OCI-LY1 (cell line): ENCODE data around the gene ANGPTL8.
A peak's percentile ranks its signal among the peaks of the same experiment; 100 is the strongest.

Experiments
- H2AFZ ChIP-seq: fragments of 200-600 bp; sonication (generic), shearing (Covaris generic); 2 replicates; pipeline ENCODE4 v1.6.0; 2014; ENCODE audit warnings: antibody characterized with exemption, mild to moderate bottlenecking, low read length
- H3F3A ChIP-seq: fragments of 200-600 bp; sonication (generic), shearing (Covaris generic); 2 replicates; pipeline ENCODE4 v1.6.0; 2014; ENCODE audit warnings: mild to moderate bottlenecking, antibody characterized with exemption, low read length, moderate library complexity; ENCODE audit not compliant: insufficient read depth
- H3K27ac ChIP-seq: fragments of 200-600 bp; sonication (generic); 2 replicates; pipeline ENCODE4 v1.5.1; 2014; ENCODE audit warnings: low read length, mixed run types, mild to moderate bottlenecking, low read depth; ENCODE audit not compliant: poor library complexity, severe bottlenecking
- H3K27me3 ChIP-seq: fragments of 200-600 bp; sonication (generic); 2 replicates; pipeline ENCODE4 v1.6.0; 2014; ENCODE audit warnings: antibody characterized with exemption, mild to moderate bottlenecking, low read length, moderate library complexity; ENCODE audit not compliant: insufficient read depth
- H3K36me3 ChIP-seq: fragments of 200-600 bp; sonication (generic); 2 replicates; pipeline ENCODE4 v1.6.1; 2014; ENCODE audit warnings: mild to moderate bottlenecking, antibody characterized with exemption, low read length, moderate library complexity, mixed read lengths; ENCODE audit not compliant: insufficient read depth
- H3K4me1 ChIP-seq: fragments of 200-600 bp; sonication (generic); 2 replicates; pipeline ENCODE4 v1.5.1; 2014; ENCODE audit warnings: mild to moderate bottlenecking, low read length, moderate library complexity; ENCODE audit not compliant: insufficient read depth, severe bottlenecking
- H3K4me2 ChIP-seq: fragments of 200-600 bp; sonication (generic), shearing (Covaris generic); 2 replicates; pipeline ENCODE4 v1.6.1; 2014; ENCODE audit warnings: low read length
- H3K4me3 ChIP-seq: fragments of 200-600 bp; sonication (generic); 2 replicates; pipeline ENCODE4 v1.5.1; 2014; ENCODE audit warnings: low read length, low read depth, mild to moderate bottlenecking, mixed read lengths; ENCODE audit not compliant: poor library complexity, severe bottlenecking
- H3K79me2 ChIP-seq: fragments of 200-600 bp; shearing (Covaris generic); 2 replicates; pipeline ENCODE4 v1.6.1; 2016; ENCODE audit warnings: mixed run types, low read length, mixed read lengths; ENCODE audit not compliant: insufficient read depth
- H3K9ac ChIP-seq: fragments of 200-600 bp; sonication (generic), shearing (Covaris generic); 2 replicates; pipeline ENCODE4 v1.6.1; 2014; ENCODE audit warnings: mild to moderate bottlenecking, low read length, mixed read lengths
- H3K9me2 ChIP-seq: fragments of 200-600 bp; sonication (generic), shearing (Covaris generic); 2 replicates; pipeline ENCODE4 v1.6.1; 2014; ENCODE audit warnings: low read depth, mild to moderate bottlenecking, low read length, mixed read lengths
- H3K9me3 ChIP-seq: fragments of 200-600 bp; shearing (Covaris generic); 2 replicates; pipeline ENCODE4 v1.6.1; 2014; ENCODE audit warnings: low read length, mixed read lengths
- H4K20me1 ChIP-seq: fragments of 200-600 bp; sonication (generic), shearing (Covaris generic); 2 replicates; pipeline ENCODE4 v1.6.0; 2016; ENCODE audit warnings: mild to moderate bottlenecking, low read length; ENCODE audit not compliant: insufficient read depth
- EZH2 ChIP-seq: fragments of 200-600 bp; sonication (generic), shearing (Covaris generic); IDR thresholded peaks from 2 replicates; pipeline ENCODE4 v1.8.0; 2017; ENCODE audit warnings: borderline replicate concordance, mixed run types, mild to moderate bottlenecking, antibody characterized with exemption, low read length, moderate library complexity, mixed read lengths
- TF ChIP-seq, protein P1 (sequence below): fragments of 200-600 bp; sonication (generic), shearing (Covaris generic); IDR thresholded peaks from 2 replicates; pipeline ENCODE4 v1.5.1; 2017; ENCODE audit warnings: mild to moderate bottlenecking, antibody characterized with exemption, low read length, moderate library complexity, mixed read lengths

The ANGPTL8 gene

DNA sequence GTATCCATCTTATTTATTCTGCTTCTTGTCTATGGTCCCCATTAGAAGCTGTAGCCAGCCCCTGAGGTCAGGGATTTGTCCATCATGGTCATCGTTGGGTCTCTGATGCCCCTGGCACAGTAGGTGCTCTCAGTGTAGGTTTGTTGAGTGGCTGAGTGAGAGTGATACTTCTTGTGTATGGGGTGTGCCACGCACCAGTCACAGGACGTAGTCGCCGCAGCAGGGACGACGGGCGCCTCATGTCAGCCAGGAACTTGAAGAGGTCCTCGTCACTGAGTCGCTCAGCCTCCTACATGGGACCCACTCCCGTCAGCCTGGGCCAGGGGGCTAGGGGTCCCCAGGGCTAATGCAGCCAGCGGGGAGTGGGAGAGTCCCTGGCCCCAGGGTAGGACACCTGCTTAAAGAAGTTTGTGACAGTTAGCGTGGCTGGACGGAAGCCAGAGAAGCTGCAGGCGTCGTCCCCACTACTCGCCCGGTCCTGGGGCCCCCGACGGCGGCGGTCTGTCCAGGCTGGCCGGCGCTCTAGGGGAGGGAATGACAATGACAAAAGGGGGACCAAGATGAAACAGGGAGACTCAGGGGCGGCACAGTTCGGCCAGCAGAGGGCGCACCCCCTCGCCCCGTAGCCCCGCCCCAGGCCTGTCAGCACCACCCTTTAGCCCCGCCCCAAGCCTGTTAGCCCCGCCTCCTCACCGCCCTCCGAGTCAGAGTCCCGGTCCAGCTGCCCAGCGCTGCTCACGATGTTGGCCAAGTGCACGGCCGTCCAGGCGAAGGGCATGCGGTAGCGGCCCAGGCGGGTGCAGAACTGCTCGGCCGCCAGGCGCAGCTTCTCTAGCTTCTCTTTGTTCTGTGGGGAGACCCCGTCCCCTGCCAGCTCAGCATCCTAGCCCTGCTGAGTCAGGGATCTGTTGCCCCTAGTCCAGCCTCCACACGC, 3.7 kb downstream of the ANGPTL8 start:
- H3K79me2 ChIP-seq = no peaks in the 10 kb centered on the region
- no peaks in the 10 kb centered on the region; the same call in 1 of the 2 replicates for H3K27me3 ChIP-seq
- peak overlapping the region; percentile 60 for H3K4me2 ChIP-seq
- no peak overlapping the region for H3K27ac ChIP-seq
- no peaks in the 10 kb centered on the region for H4K20me1 ChIP-seq
- H3K9me3 ChIP-seq = no peaks in the 10 kb centered on the region
- no peaks in the 10 kb centered on the region for H3F3A ChIP-seq
- no peaks in the 10 kb centered on the region for H3K9me2 ChIP-seq
- H3K36me3 ChIP-seq = peaks cover 5% of the 10 kb centered on the region; the same call in 1 of the 2 replicates
- no peak overlapping the region for H2AFZ ChIP-seq
- TF ChIP-seq, protein P1, sequence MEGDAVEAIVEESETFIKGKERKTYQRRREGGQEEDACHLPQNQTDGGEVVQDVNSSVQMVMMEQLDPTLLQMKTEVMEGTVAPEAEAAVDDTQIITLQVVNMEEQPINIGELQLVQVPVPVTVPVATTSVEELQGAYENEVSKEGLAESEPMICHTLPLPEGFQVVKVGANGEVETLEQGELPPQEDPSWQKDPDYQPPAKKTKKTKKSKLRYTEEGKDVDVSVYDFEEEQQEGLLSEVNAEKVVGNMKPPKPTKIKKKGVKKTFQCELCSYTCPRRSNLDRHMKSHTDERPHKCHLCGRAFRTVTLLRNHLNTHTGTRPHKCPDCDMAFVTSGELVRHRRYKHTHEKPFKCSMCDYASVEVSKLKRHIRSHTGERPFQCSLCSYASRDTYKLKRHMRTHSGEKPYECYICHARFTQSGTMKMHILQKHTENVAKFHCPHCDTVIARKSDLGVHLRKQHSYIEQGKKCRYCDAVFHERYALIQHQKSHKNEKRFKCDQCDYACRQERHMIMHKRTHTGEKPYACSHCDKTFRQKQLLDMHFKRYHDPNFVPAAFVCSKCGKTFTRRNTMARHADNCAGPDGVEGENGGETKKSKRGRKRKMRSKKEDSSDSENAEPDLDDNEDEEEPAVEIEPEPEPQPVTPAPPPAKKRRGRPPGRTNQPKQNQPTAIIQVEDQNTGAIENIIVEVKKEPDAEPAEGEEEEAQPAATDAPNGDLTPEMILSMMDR = peak; percentile 78
- no peak for TF ChIP-seq EZH2
- H3K4me1 ChIP-seq = peaks cover 4% of the 10 kb centered on the region
- peak overlapping the region; percentile 29 for H3K4me3 ChIP-seq
- H3K9ac ChIP-seq = no peak overlapping the region

DNA sequence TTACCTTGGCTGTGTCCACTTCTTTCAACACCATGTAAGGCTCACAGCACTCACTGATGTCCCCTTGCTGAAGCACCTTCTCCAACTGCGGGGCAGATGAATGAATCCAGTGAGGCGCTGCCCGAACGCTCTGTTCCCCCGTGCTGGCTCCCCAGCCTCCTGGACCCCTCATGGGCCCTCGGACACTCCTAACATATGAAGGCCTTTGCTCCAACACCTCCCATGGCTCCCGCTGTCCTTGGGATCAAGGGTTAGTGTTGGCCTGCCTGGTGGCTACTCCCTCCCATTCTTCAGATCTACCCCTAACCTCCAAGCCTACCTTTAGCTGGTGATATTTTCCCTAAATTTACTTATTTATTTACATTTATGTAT, 4.4 kb downstream of the ANGPTL8 start:
- Histone ChIP-seq H3K36me3 (peaks cover 5% of the 10 kb centered on the region; the same call in 1 of the 2 replicates), H3K79me2 (no peaks in the 10 kb centered on the region), H3K9me3 (no peaks in the 10 kb centered on the region), H3F3A (no peaks in the 10 kb centered on the region), H3K9me2 (no peaks in the 10 kb centered on the region), H3K4me1 (peaks cover 4% of the 10 kb centered on the region), H3K4me2 (peak overlapping the region; percentile 60), H3K4me3 (peak overlapping the region; percentile 29), H3K9ac (no peak overlapping the region), H3K27ac (no peak overlapping the region), H3K27me3 (no peaks in the 10 kb centered on the region; the same call in 1 of the 2 replicates), H2AFZ (no peak overlapping the region), H4K20me1 (no peaks in the 10 kb centered on the region)
- TF ChIP-seq, protein P1 = no peak
- TF ChIP-seq EZH2 = no peak

DNA sequence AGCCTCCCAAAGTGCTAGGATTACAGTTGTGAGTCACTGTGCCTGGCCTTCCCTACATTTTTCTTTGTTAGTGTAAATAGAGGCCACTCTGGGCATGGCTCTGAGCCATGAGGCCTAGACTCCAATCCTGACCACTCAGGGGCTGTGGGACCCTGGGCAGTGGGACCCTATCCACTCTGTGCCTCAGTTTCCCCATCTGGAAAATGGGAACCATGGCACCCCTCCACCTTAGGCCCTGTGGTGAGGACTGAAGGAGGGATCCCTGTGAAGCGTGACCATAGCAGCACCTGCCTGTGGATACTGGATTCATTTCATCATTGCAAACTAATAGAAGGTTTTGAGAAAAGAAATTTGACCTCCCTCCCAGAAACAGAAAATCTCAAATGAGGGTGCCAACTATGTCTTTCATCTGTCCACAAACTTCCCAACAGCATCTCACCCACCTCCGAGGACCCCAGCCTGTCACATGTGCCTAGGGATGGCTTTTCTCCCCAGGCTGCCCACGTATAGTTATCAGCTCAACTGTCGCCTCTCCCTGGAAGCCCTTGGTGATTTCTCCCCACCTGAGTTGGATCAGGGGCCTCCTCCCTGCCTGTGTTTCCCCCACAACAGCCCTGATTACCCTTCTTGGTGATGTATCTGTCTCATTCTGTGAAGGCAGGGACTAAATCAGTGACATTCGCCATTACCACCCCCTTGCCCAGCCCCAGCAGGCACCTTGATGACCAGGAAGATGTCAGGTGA, 5.6 kb downstream of the ANGPTL8 start:
- no peak overlapping the region for H2AFZ ChIP-seq
- H3K4me1 ChIP-seq = peaks cover 4% of the 10 kb centered on the region
- no peaks in the 10 kb centered on the region for H3K9me3 ChIP-seq
- H3K27me3 ChIP-seq = no peaks in the 10 kb centered on the region; the same call in 1 of the 2 replicates
- peaks cover 5% of the 10 kb centered on the region; the same call in 1 of the 2 replicates for H3K36me3 ChIP-seq
- TF ChIP-seq, protein P1 = no peak
- TF ChIP-seq EZH2 = no peak
- H3K9ac ChIP-seq = no peak overlapping the region
- no peak overlapping the region for H3K4me3 ChIP-seq
- no peak overlapping the region for H3K27ac ChIP-seq
- H3K9me2 ChIP-seq = no peaks in the 10 kb centered on the region
- H4K20me1 ChIP-seq = no peaks in the 10 kb centered on the region
- H3K79me2 ChIP-seq = no peaks in the 10 kb centered on the region
- no peaks in the 10 kb centered on the region for H3F3A ChIP-seq
- no peak overlapping the region for H3K4me2 ChIP-seq
